Mesendoderm (in vitro differentiated cells): ENCODE measurements around the gene TMEM239.

Experiments
- DNase-seq: peaks from one replicate; pipeline ENCODE4 v3.0.0; 2013
- H2AK5ac ChIP-seq: 2 replicates; pipeline ENCODE4 v1.6.1; 2013; ENCODE audit warnings: low read length, inconsistent platforms
- H2BK120ac ChIP-seq: 2 replicates; pipeline ENCODE4 v1.6.1; 2013; ENCODE audit warnings: low read depth, mild to moderate bottlenecking, low read length, moderate library complexity, mixed read lengths
- H2BK15ac ChIP-seq: replicated peaks from 2 replicates; pipeline ENCODE4 v1.6.1; 2013; ENCODE audit warnings: low read depth, mild to moderate bottlenecking, moderate library complexity
- H2BK5ac ChIP-seq: 2 replicates; pipeline ENCODE4 v1.6.1; 2013; ENCODE audit warnings: low read length, inconsistent platforms
- H3K18ac ChIP-seq: 2 replicates; pipeline ENCODE4 v1.6.1; 2013; ENCODE audit warnings: mild to moderate bottlenecking, low read length, mixed read lengths
- H3K23ac ChIP-seq: one replicate; pipeline ENCODE4 v1.6.1; 2013; ENCODE audit warnings: low read length
- H3K27ac ChIP-seq: 2 replicates; pipeline ENCODE4 v1.5.1; 2013; ENCODE audit warnings: low read depth, mild to moderate bottlenecking, inconsistent platforms, low read length, moderate library complexity
- H3K27me3 ChIP-seq: 2 replicates; pipeline ENCODE4 v1.6.1; 2013; ENCODE audit warnings: low read length, control low read depth, mild to moderate bottlenecking, inconsistent platforms; ENCODE audit not compliant: insufficient read depth, poor library complexity
- H3K36me3 ChIP-seq: 2 replicates; pipeline ENCODE4 v1.6.1; 2013; ENCODE audit warnings: low read length, inconsistent platforms; ENCODE audit not compliant: control insufficient read depth, insufficient read depth
- H3K4ac ChIP-seq: one replicate; pipeline ENCODE4 v1.6.1; 2013; ENCODE audit warnings: low read depth, mild to moderate bottlenecking, low read length, moderate library complexity
- H3K4me1 ChIP-seq: 2 replicates; pipeline ENCODE4 v1.6.1; 2013; ENCODE audit warnings: low read depth, low read length, inconsistent platforms; ENCODE audit not compliant: control insufficient read depth
- H3K4me2 ChIP-seq: 2 replicates; pipeline ENCODE4 v1.6.1; 2013; ENCODE audit warnings: low read length
- H3K4me3 ChIP-seq: 2 replicates; pipeline ENCODE4 v1.5.1; 2013; ENCODE audit warnings: mild to moderate bottlenecking, low read length
- H3K56ac ChIP-seq: one replicate; pipeline ENCODE4 v1.6.1; 2013; ENCODE audit warnings: low read length
- H3K79me1 ChIP-seq: 2 replicates; pipeline ENCODE4 v1.6.1; 2013; ENCODE audit warnings: low read length, inconsistent platforms
- H3K79me2 ChIP-seq: 2 replicates; pipeline ENCODE4 v1.6.1; 2013; ENCODE audit warnings: mild to moderate bottlenecking, low read length; ENCODE audit not compliant: control insufficient read depth, insufficient read depth
- H3K9ac ChIP-seq: 2 replicates; pipeline ENCODE4 v1.6.1; 2013; ENCODE audit warnings: low read length, inconsistent platforms
- H4K5ac ChIP-seq: one replicate; pipeline ENCODE4 v1.6.1; 2013; ENCODE audit warnings: low read length
- H4K8ac ChIP-seq: one replicate; pipeline ENCODE4 v1.6.1; 2013; ENCODE audit warnings: low read depth, mild to moderate bottlenecking, control low read depth, low read length, moderate library complexity
- WGBS: extraction: QIAGEN DNeasy Blood & Tissue Kit; methylation state at CpG from one replicate; pipeline ENCODE4 v1.1.7; 2013; ENCODE audit warnings: low lambda C conversion rate, missing lambda C conversion rate; ENCODE audit not compliant: insufficient coverage; ENCODE audit errors: extremely low coverage; 5-methylcytosine and 5-hydroxymethylcytosine counted together

Gene TMEM239

GRCh38 chr20:2867081-2867864, 51.1 kb downstream of the TMEM239 start:
- H3K4me3 ChIP-seq, result no peak overlapping the region
- H3K27me3 ChIP-seq, result no peaks in the 10 kb centered on the region
- H2AK5ac ChIP-seq, result no peak overlapping the region
- no peaks in the 10 kb centered on the region for H3K79me2 ChIP-seq
- no peak overlapping the region for H3K18ac ChIP-seq
- no peak overlapping the region for H3K23ac ChIP-seq
- no peak overlapping the region for H2BK5ac ChIP-seq
- H4K8ac ChIP-seq, result no peak overlapping the region
- no peaks in the 10 kb centered on the region for H3K36me3 ChIP-seq
- H3K4me2 ChIP-seq, result no peak overlapping the region
- no peak overlapping the region for H2BK15ac ChIP-seq
- H3K79me1 ChIP-seq, result no peaks in the 10 kb centered on the region
- DNase-seq, result no peak
- H3K4me1 ChIP-seq, result peaks cover 4% of the 10 kb centered on the region
- H3K9ac ChIP-seq, result no peak overlapping the region
- no peak overlapping the region for H3K4ac ChIP-seq
- H3K27ac ChIP-seq, result no peak overlapping the region
- whole genome bisulfite sequencing, result no CpG with 5 or more reads among the region's 12 CpGs
- no peak overlapping the region for H4K5ac ChIP-seq
- H3K56ac ChIP-seq, result no peak overlapping the region
- H2BK120ac ChIP-seq, result no peak overlapping the region
